Thoracic aorta (tissue), 2 donors: Measurements from ENCODE around the gene RPS6KA5. TPM values are rescaled to one million over a fixed set of nuclear protein-coding genes. Genes with fewer than 3 reads are reported as not detected.
"Not testable (repeated sequence)": the region's sequence is repeated elsewhere in the genome, so short reads cannot be mapped to it uniquely, and the experiment has no call there.

Experiments
- ATAC-seq: fragments of 150-250 bp; one replicate; pipeline ENCODE4 v1.8.0; 2017; ENCODE audit warnings: low read depth; ENCODE audit not compliant: insufficient number of reproducible peaks, low FRiP score
- DNase-seq: peaks from one replicate; pipeline ENCODE4 v3.0.0-alpha.2; 2020; ENCODE audit warnings: low spot score
- H3K27ac ChIP-seq, 2 donors: fragments of 200-600 bp; sonication (generic); 1 replicate in 1 of 2; 2 replicates in 1 of 2; pipeline ENCODE4 v1.5.1; 2016; ENCODE audit warnings: mild to moderate bottlenecking in 2 of 2, moderate library complexity in 2 of 2
- H3K27me3 ChIP-seq: fragments of 200-600 bp; sonication (generic); replicated peaks from 2 replicates; pipeline ENCODE4 v1.6.0; 2016; ENCODE audit warnings: mild to moderate bottlenecking; ENCODE audit not compliant: insufficient read depth
- H3K36me3 ChIP-seq: fragments of 200-600 bp; sonication (generic); one replicate; pipeline ENCODE4 v1.5.1; 2016
- H3K4me1 ChIP-seq, 2 donors: fragments of 200-600 bp; sonication (generic); 1 replicate in 1 of 2; 2 replicates in 1 of 2; pipeline versions ENCODE4 v1.5.1 to v1.6.0; 2016; ENCODE audit warnings: low read depth in 2 of 2, mild to moderate bottlenecking in 1 of 2; ENCODE audit not compliant: control insufficient read depth in 1 of 2
- H3K4me3 ChIP-seq: fragments of 200-600 bp; sonication (generic); 2 replicates; pipeline ENCODE4 v1.5.1; 2016; ENCODE audit warnings: mild to moderate bottlenecking
- H3K9me3 ChIP-seq: fragments of 200-600 bp; sonication (generic); 2 replicates; pipeline ENCODE4 v1.5.1; 2016
- CTCF ChIP-seq: fragments of 200-600 bp; sonication (generic); IDR thresholded peaks from one replicate; pipeline ENCODE4 v1.5.1; 2019; ENCODE audit warnings: antibody characterized with exemption
- total RNA-seq, 2 donors: library from RNA; depleted of rRNA; stranded (reverse); fragments of >200 nt; gene quantifications; one replicate each; pipeline versions ENCODE4 v1.1.0 to v1.2.3, GENCODE V29; 2016

The RPS6KA5 gene
- total RNA-seq, 2 donors from 2014 or later = 1.4 to 4.6 TPM

GRCh38 chr14:90962505-90963109 is 97.8 kb downstream of the RPS6KA5 start:
- H3K27me3 ChIP-seq = no peaks in the 10 kb centered on the region
- ATAC-seq = no peak
- DNase-seq = no peak
- no peak for TF ChIP-seq CTCF
- no peak overlapping the region for H3K4me3 ChIP-seq
- H3K27ac ChIP-seq = no peak overlapping the region
- no peaks in the 10 kb centered on the region for H3K4me1 ChIP-seq
- no peaks in the 10 kb centered on the region for H3K36me3 ChIP-seq
- H3K9me3 ChIP-seq = no peaks in the 10 kb centered on the region

- Histone ChIP-seq H3K27me3 (no peaks in the 10 kb centered on the region), H3K9me3 (peaks cover 11% of the 10 kb centered on the region), H3K27ac (no peak overlapping the region), H3K4me3 (no peak overlapping the region), H3K36me3 (no peaks in the 10 kb centered on the region), H3K4me1 (no peaks in the 10 kb centered on the region)
- DNase-seq = no peak
- no peak for TF ChIP-seq CTCF
- no peak for ATAC-seq
Measured at GRCh38 chr14:90960818-90961217, 99.6 kb downstream of the RPS6KA5 start.

- Histone ChIP-seq H3K27ac (no peak overlapping the region), H3K27me3 (no peaks in the 10 kb centered on the region), H3K4me3 (no peak overlapping the region), H3K9me3 (peaks cover 18% of the 10 kb centered on the region), H3K4me1 (no peaks in the 10 kb centered on the region), H3K36me3 (no peaks in the 10 kb centered on the region)
- no peak for TF ChIP-seq CTCF
- no peak for ATAC-seq
- DNase-seq = no peak
Measured at GRCh38 chr14:90959344-90959743, 101.1 kb downstream of the RPS6KA5 start.

- Histone ChIP-seq H3K4me1 (no peaks in the 10 kb centered on the region), H3K9me3 (peaks cover 25% of the 10 kb centered on the region), H3K27ac (no peak overlapping the region), H3K27me3 (no peaks in the 10 kb centered on the region), H3K4me3 (no peak overlapping the region), H3K36me3 (no peaks in the 10 kb centered on the region)
- no peak for DNase-seq
- TF ChIP-seq CTCF = no peak
- no peak for ATAC-seq
Measured at GRCh38 chr14:90956273-90956672, 104.2 kb downstream of the RPS6KA5 start.

GRCh38 chr14:90953643-90954042 is 106.8 kb downstream of the RPS6KA5 start:
- H3K4me3 ChIP-seq, H3K36me3 ChIP-seq, H3K27ac ChIP-seq, DNase-seq, H3K4me1 ChIP-seq, H3K27me3 ChIP-seq, ATAC-seq: not testable (repeated sequence)
- H3K9me3 ChIP-seq = peaks cover 25% of the 10 kb centered on the region

- peaks cover 10% of the 10 kb centered on the region for H3K9me3 ChIP-seq
- no peaks in the 10 kb centered on the region for H3K27me3 ChIP-seq
- H3K4me1 ChIP-seq = no peaks in the 10 kb centered on the region
- ATAC-seq = no peak
- DNase-seq = no peak
- H3K36me3 ChIP-seq = no peaks in the 10 kb centered on the region
- TF ChIP-seq CTCF = no peak
- no peak overlapping the region for H3K4me3 ChIP-seq
- H3K27ac ChIP-seq = no peak overlapping the region
Measured at GRCh38 chr14:90943367-90943766, 117.1 kb downstream of the RPS6KA5 start.
